Activated CD8-positive, alpha-beta memory T cell treated with anti-CD3 and anti-CD28 coated beads, Interleukin-2, amount 10 ng/mL, durations not matched to agents 7 days and 5 days (primary cell): ENCODE measurements around the gene KCNK1. TPM values are rescaled to one million over a fixed set of nuclear protein-coding genes. Genes with fewer than 3 reads are reported as not detected.

Source experiments
- ATAC-seq: fragments of 150-1000 bp; cut with Tn5 transposase; one replicate; pipeline ENCODE4 v1.10.0; 2021; ENCODE audit warnings: moderate library complexity
- CTCF ChIA-PET: fragments of 350-600 bp; sonication (Branson Sonifier 250); formaldehyde crosslinking; loops from one replicate; lab custom pipeline; 2021; ENCODE audit warnings: antibody characterized with exemption; lab: Charles Lee
- DNase-seq: peaks from one replicate; pipeline ENCODE4 v3.0.0-alpha.2; 2020
- H3K27ac Mint-ChIP-seq: one replicate; pipeline ENCODE4 v1.8.0; 2021; ENCODE audit warnings: mild to moderate bottlenecking, mixed read lengths
- H3K27me3 Mint-ChIP-seq: one replicate; pipeline ENCODE4 v1.8.0; 2021; ENCODE audit warnings: mixed read lengths
- H3K36me3 Mint-ChIP-seq: one replicate; pipeline ENCODE4 v1.8.0; 2021; ENCODE audit warnings: mild to moderate bottlenecking, mixed read lengths
- H3K4me1 Mint-ChIP-seq: one replicate; pipeline ENCODE4 v1.8.0; 2021; ENCODE audit warnings: mixed read lengths
- H3K4me3 Mint-ChIP-seq: one replicate; pipeline ENCODE4 v1.8.0; 2021; ENCODE audit warnings: mild to moderate bottlenecking, moderate library complexity, mixed read lengths
- H3K9me3 Mint-ChIP-seq: one replicate; pipeline ENCODE4 v1.8.0; 2022; ENCODE audit warnings: low read depth, mixed read lengths
- total RNA-seq, 2 experiments: library from RNA; stranded (reverse); gene quantifications; one replicate each; pipeline ENCODE4 v1.2.3, GENCODE V29; 2021

KCNK1 gene
- total RNA-seq, 2 experiments from 2014 or later = 0.61 to 1.5 TPM

DNA sequence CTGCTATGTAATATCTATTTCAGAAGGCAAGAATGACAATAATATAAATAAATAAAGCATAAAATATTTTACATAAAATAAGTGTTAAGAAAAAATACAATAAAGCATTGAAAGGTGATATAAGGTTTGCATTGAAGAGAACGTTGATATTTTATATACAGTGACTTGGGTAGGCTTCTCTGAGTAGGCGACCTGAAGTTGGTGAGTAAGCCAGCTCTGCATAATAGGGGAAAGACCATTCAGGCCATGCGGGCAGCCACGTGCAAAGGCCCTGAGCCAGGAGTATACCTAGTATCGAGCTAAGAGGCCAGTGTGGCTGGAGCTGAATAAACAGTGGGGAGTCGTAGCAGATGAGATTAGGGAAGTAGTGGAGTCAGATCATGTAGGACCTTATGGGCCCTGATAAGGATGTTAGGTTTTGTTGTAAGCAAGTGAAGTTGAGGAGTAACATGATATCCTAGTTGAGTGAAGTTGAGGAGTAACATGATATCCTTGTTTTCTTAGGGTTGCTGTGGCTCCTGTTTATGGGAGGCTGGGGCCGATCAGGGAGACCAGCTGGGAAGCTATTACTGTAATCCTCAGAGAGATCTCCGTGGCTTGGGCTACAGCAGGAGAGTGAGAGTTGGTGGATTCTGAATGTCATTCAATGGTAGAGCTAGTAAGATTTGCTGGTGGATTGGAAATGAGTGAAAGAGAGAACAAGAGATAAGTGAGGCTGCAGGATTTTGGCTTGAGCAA lies 22.0 kb downstream of the KCNK1 start:
- Mint-ChIP-seq H3K27me3 (peaks cover 14% of the 10 kb centered on the region), H3K9me3 (no peaks in the 10 kb centered on the region), H3K36me3 (no peaks in the 10 kb centered on the region), H3K27ac (no peak overlapping the region), H3K4me1 (no peaks in the 10 kb centered on the region), H3K4me3 (no peak overlapping the region)
- DNase-seq = no peak
- CTCF ChIA-PET = no interaction called here
- ATAC-seq = no peak

DNA sequence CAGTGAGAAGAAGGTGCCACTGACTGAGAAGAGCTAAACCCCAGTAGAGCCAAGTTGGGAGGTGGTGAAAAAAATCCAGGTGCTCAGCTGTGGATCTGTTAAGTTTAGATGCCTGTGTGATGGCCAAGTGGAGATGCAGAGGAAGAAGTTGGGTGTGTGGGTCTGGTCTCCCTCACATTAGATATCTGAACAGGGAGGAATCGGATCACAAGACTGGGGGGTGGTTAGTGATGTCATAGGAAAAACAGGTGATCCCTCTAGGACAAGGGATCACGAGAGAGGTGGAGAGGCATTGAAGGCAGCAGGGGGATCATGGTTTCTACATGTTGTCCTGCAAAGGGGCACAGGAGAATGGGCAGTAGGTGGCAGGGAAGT lies 22.6 kb downstream of the KCNK1 start:
- CTCF ChIA-PET = no interaction called here
- Mint-ChIP-seq H3K4me1 (no peaks in the 10 kb centered on the region), H3K4me3 (no peak overlapping the region), H3K36me3 (no peaks in the 10 kb centered on the region), H3K27me3 (peaks cover 14% of the 10 kb centered on the region), H3K9me3 (no peaks in the 10 kb centered on the region), H3K27ac (no peak overlapping the region)
- no peak for DNase-seq
- no peak for ATAC-seq

GRCh38 chr1:233638513-233638912 lies 24.6 kb downstream of the KCNK1 start:
- DNase-seq (no peak), ATAC-seq (no peak)
- CTCF ChIA-PET = interaction anchor here (0.7 kb wide), 1 partner anchor 1743 kb away, joined by 3 read pairs; no protein-coding TSS in a partner anchor
- H3K36me3 Mint-ChIP-seq = no peaks in the 10 kb centered on the region
- H3K27ac Mint-ChIP-seq = no peak overlapping the region
- no peaks in the 10 kb centered on the region for H3K4me1 Mint-ChIP-seq
- peaks cover 8% of the 10 kb centered on the region for H3K27me3 Mint-ChIP-seq
- no peaks in the 10 kb centered on the region for H3K9me3 Mint-ChIP-seq
- no peak overlapping the region for H3K4me3 Mint-ChIP-seq

DNA sequence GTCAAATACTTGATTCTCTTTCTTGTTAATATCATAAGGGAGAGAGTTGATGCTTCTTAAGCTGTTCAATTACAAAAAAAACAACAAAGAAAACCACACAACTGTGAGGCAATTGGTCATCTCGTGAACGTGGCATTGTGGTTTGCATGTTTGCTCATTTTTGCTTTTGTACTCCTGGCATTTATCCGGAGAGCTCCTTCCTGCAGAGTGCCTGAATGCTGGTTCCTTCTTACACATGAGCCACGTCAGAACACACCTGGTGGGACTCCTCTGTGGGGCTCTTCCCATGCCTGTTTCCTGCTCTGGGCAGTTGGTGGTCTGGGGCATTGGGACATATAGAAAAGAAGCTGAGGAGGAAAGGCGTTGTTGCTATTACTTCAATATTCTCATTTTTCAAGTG lies 25.7 kb downstream of the KCNK1 start:
- Mint-ChIP-seq H3K27ac (no peak overlapping the region), H3K9me3 (no peaks in the 10 kb centered on the region), H3K27me3 (peaks cover 6% of the 10 kb centered on the region), H3K36me3 (no peaks in the 10 kb centered on the region), H3K4me1 (no peaks in the 10 kb centered on the region), H3K4me3 (no peak overlapping the region)
- CTCF ChIA-PET = interaction anchor here (1.2 kb wide), 1 partner anchor 94 kb away, joined by 3 read pairs; no protein-coding TSS in a partner anchor
- DNase-seq (no peak), ATAC-seq (no peak)

DNA sequence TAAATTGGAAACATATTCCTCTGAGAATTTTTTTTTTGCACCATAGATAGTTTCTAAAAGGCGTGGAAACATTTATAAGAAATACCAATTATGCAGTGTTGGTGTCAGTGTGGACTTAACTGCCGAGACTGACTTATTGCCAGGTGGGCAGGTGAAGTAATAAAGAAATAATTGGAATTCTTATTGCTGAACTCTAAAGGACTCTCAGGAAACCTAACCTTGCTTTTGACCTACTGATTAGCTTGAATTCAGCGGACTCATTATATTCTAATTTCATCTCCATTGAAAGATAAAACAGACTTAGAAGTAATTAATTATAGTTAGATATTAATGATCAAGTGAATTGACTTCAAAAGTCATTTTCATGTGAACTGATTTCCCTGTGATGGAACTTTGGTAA lies 26.3 kb downstream of the KCNK1 start:
- Mint-ChIP-seq H3K9me3 (no peaks in the 10 kb centered on the region), H3K4me3 (no peak overlapping the region), H3K4me1 (no peaks in the 10 kb centered on the region), H3K36me3 (no peaks in the 10 kb centered on the region), H3K27me3 (peaks cover 6% of the 10 kb centered on the region), H3K27ac (no peak overlapping the region)
- CTCF ChIA-PET = interaction anchor here (1.2 kb wide), 1 partner anchor 94 kb away, joined by 3 read pairs; no protein-coding TSS in a partner anchor
- ATAC-seq (no peak), DNase-seq (no peak)

- H3K4me1 Mint-ChIP-seq = no peaks in the 10 kb centered on the region
- ATAC-seq (no peak), DNase-seq (no peak)
- H3K27me3 Mint-ChIP-seq = peaks cover 6% of the 10 kb centered on the region
- CTCF ChIA-PET = no interaction called here
- no peaks in the 10 kb centered on the region for H3K9me3 Mint-ChIP-seq
- no peaks in the 10 kb centered on the region for H3K36me3 Mint-ChIP-seq
- H3K27ac Mint-ChIP-seq = no peak overlapping the region
- H3K4me3 Mint-ChIP-seq = no peak overlapping the region
Measured at GRCh38 chr1:233641029-233641428, 27.1 kb downstream of the KCNK1 start.

GRCh38 chr1:233647073-233647472 lies 33.2 kb downstream of the KCNK1 start:
- no peak overlapping the region for H3K4me3 Mint-ChIP-seq
- H3K27ac Mint-ChIP-seq = no peak overlapping the region
- CTCF ChIA-PET = no interaction called here
- DNase-seq (no peak), ATAC-seq (no peak)
- H3K9me3 Mint-ChIP-seq = no peaks in the 10 kb centered on the region
- H3K27me3 Mint-ChIP-seq = peaks cover 2% of the 10 kb centered on the region
- no peaks in the 10 kb centered on the region for H3K36me3 Mint-ChIP-seq
- H3K4me1 Mint-ChIP-seq = no peaks in the 10 kb centered on the region

- ATAC-seq (no peak), DNase-seq (no peak)
- no peaks in the 10 kb centered on the region for H3K9me3 Mint-ChIP-seq
- H3K36me3 Mint-ChIP-seq = no peaks in the 10 kb centered on the region
- no peak overlapping the region for H3K4me3 Mint-ChIP-seq
- CTCF ChIA-PET = no interaction called here
- H3K27ac Mint-ChIP-seq = no peak overlapping the region
- H3K4me1 Mint-ChIP-seq = no peaks in the 10 kb centered on the region
- peaks cover 2% of the 10 kb centered on the region for H3K27me3 Mint-ChIP-seq
Measured at GRCh38 chr1:233647636-233648035, 33.7 kb downstream of the KCNK1 start.

DNA sequence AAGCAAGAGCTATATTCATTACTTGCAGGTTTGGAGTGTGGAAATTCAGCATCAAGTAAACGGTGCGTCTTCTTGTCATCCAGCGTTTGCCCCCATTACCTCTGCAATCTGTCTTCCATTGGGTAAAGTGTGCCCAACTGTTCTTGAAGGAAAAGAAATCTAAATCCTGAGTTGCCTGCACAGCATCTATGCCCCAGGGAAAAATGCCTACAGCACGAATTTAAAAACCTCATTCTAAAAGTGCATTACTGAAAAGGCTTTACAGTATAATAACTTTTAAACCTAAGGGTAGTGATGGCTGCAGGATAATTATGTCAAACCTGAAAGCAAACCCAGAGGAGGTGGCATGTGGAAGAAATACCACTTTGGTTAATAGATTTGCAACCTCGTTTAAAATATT lies 37.2 kb downstream of the KCNK1 start:
- no peak for DNase-seq
- no peak for ATAC-seq
- CTCF ChIA-PET = no interaction called here
- Mint-ChIP-seq H3K27me3 (peaks cover 4% of the 10 kb centered on the region), H3K4me3 (no peak overlapping the region), H3K4me1 (no peaks in the 10 kb centered on the region), H3K27ac (no peak overlapping the region), H3K9me3 (no peaks in the 10 kb centered on the region), H3K36me3 (no peaks in the 10 kb centered on the region)

GRCh38 chr1:233651563-233652233 lies 37.8 kb downstream of the KCNK1 start:
- CTCF ChIA-PET = no interaction called here
- Mint-ChIP-seq H3K36me3 (no peaks in the 10 kb centered on the region), H3K27me3 (peaks cover 4% of the 10 kb centered on the region), H3K4me3 (no peak overlapping the region), H3K9me3 (no peaks in the 10 kb centered on the region), H3K4me1 (no peaks in the 10 kb centered on the region), H3K27ac (no peak overlapping the region)
- no peak for ATAC-seq
- DNase-seq = no peak

- H3K27ac Mint-ChIP-seq = no peak overlapping the region
- no peaks in the 10 kb centered on the region for H3K4me1 Mint-ChIP-seq
- no peak for ATAC-seq
- no peaks in the 10 kb centered on the region for H3K36me3 Mint-ChIP-seq
- no peaks in the 10 kb centered on the region for H3K9me3 Mint-ChIP-seq
- no peak for DNase-seq
- H3K27me3 Mint-ChIP-seq = peaks cover 4% of the 10 kb centered on the region
- no peak overlapping the region for H3K4me3 Mint-ChIP-seq
- CTCF ChIA-PET = no interaction called here
Measured at GRCh38 chr1:233652526-233652925, 38.6 kb downstream of the KCNK1 start.

- H3K4me3 Mint-ChIP-seq = no peak overlapping the region
- CTCF ChIA-PET = no interaction called here
- no peaks in the 10 kb centered on the region for H3K9me3 Mint-ChIP-seq
- H3K4me1 Mint-ChIP-seq = no peaks in the 10 kb centered on the region
- H3K27me3 Mint-ChIP-seq = peaks cover 4% of the 10 kb centered on the region
- ATAC-seq (no peak), DNase-seq (no peak)
- no peak overlapping the region for H3K27ac Mint-ChIP-seq
- no peaks in the 10 kb centered on the region for H3K36me3 Mint-ChIP-seq
Measured at GRCh38 chr1:233654658-233655280, 40.9 kb downstream of the KCNK1 start.

DNA sequence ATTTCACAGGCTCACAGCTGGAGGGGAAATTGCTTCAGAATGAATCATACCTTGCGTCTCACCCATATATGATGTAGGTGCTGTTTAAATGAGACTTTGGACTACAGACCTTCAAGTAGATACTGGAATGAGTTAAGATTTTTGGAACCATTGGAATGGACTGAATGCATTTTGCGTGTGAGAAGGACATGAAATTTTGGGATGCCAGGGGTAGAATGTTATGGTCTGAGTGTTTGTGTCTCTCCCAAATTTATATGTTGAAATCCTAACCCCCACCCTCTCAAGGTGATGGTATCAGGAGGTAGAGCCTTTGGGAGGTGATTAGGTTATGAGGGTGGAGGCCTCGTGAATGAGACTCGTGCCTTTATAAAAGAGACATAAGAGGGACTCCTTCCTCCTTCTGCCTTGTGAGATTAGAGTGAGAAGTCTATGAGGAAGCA lies 41.4 kb downstream of the KCNK1 start:
- no peak overlapping the region for H3K27ac Mint-ChIP-seq
- CTCF ChIA-PET = no interaction called here
- peaks cover 2% of the 10 kb centered on the region for H3K27me3 Mint-ChIP-seq
- no peak for ATAC-seq
- no peak overlapping the region for H3K4me3 Mint-ChIP-seq
- no peaks in the 10 kb centered on the region for H3K36me3 Mint-ChIP-seq
- no peaks in the 10 kb centered on the region for H3K9me3 Mint-ChIP-seq
- no peak for DNase-seq
- no peaks in the 10 kb centered on the region for H3K4me1 Mint-ChIP-seq
